RKO (cell line): ENCODE data around the gene ZFAND3.

Experiments
- DNase-seq: peaks from one replicate; pipeline ENCODE4 v3.0.0-alpha.2; 2016; ENCODE audit warnings: low spot score

ZFAND3 gene

DNA sequence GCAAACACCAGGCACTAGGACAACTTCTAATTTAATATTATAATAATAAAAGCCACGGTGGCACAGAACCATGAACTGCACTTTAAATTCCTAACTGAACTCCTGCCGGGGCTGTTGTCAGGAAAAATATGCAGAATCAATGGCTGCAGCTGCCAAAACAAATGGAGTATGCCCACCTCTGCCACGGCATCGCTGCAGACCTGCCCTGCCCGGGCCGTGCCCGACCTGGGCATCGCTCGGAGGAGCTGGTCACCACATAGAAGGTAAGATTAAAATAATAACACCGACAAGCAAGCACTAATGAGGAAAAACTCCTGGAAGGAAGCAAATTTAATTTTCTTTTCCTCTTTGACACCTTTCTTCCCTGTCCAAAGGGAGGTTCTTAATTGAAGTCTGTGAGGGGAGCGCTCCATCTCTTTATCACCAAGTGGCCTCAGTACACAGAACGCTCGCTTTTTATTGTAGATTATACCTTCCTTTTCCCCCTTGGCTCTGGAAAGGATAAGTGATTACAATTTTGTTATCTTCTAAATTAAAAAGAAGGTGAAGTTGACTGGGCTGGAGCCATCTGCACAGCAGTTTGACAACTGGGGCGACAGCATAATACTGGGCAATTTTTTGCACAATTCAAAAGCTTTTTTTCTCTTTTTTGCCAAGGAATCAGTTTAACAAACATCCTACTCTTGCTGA is 351.3 kb downstream of the ZFAND3 start:
- no peak for DNase-seq

DNA sequence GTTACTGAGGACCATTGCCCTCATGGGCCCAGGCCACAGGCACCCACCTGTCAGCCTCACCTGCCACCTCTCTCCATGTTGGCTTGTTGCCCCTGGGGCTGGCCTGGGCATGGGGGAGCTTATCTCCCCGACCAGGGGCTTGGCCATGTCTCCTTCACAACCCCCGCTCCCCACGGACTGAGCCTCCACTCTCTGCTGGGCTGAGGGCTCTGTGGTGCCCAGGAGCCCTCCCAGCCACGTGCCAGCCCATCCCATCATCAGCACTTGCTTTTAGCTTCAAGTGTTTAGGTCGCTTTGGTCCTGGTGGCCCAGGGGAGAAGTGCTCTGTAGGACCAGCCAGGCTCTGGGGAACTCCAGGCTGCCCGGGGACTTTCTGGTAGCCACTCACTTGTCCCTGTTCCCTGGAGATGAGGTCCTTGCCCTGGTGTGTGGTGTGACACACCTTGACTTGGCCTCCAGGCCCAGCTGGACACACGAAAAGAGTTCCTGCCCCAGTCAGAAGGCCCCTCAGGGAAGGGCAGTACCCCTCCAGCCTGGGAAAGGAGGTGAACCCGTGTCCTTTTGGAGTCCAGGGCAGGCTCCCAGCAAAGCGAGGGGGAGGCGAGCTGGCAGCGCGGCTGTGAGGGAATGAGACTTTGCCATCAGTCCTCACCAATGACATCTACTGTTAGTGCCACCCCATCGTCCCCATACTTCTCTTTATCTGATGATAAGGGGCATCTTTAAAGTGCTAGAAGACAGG is 352.6 kb downstream of the ZFAND3 start:
- no peak for DNase-seq

GRCh38 chr6:38172739-38173410 is 353.3 kb downstream of the ZFAND3 start:
- no peak for DNase-seq

GRCh38 chr6:38173909-38174308 is 354.4 kb downstream of the ZFAND3 start:
- no peak for DNase-seq

DNA sequence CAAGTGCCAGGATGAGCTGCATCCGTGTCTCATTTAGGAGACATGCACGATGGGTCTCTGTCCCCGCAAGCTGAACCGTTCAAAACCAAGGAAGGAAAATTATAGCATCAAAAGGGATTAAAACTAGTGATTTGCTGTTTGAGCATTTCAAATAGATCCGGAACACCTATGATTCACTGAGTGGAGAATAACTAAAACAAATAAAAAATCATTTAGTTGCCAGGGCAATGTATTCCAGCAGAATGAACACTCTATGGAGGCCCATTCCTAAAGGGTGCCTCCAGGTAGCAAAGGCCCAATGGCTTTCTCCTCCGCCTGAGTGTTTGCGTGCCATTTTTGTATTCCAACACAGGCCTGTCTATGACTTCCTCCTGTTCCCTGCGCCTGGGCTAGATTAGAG is 354.8 kb downstream of the ZFAND3 start:
- DNase-seq = no peak

DNA sequence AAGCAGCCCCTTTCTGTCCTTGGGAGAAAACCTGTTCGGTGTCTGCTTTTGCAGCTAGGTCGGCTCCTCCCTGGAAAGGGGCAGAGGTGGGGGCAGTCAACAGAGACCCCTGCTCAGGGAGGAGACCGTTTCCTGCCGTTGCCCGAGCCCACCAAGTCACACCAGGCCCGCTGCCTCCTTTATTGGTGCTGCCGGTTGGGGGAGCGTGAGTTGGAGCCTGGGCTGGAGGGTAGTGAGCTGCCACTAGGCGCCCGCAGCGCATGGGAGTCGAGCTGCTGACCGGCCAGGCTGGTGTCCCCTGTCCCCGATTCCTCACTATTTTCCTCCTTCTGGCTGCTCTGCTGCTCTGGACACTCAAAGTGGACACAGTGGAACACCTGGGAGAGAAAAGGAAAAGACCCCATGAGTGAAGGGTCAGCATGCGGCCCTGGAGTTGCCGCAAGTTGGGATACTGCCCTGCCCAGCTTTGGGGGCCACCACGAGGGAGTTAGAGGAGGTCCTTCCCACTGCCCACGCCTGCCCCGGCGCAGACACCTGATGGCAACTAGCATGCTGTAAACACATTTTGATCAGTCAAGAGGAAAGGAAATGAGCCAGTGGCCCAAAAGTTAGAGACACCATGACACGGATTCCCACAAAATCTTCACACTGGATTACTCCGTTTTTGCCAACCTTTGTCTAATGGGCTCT is 355.4 kb downstream of the ZFAND3 start:
- DNase-seq = no peak

GRCh38 chr6:38175786-38176185 is 356.3 kb downstream of the ZFAND3 start:
- DNase-seq = no peak

GRCh38 chr6:38176797-38177751 is 357.5 kb downstream of the ZFAND3 start:
- no peak for DNase-seq

DNA sequence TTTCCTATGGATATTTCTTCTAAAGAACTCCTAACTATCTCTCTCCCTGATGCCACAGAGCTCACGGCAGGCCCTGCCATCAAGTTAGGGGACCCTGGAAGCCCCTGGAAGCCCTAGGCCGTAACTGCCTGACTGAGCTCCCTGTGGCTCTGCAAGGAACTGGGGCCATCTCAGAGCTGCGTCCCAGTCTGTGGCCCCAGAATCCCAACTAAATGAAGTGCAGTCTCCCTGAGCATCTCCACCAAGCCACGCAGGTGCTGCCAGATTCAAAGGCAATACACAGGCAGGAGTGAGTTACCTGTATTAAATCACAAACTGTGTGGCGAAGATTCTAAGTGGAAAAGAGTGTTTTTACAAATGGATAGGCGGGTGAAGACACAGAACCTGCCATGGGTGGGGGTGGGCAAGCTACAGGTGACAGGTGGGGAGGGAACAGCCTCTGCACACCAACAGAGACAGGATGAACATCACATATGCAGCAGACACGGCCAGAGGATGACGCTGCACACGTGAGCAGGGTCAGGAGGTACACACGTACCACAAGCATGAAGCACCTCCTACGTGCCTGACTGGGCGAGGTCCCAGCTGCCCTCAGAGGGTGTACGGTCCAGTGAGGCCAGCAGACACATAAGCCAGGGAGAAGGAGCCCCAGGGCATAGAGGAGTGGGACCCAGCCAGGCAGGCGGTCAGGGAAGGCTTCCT is 358.5 kb downstream of the ZFAND3 start:
- DNase-seq = no peak

DNA sequence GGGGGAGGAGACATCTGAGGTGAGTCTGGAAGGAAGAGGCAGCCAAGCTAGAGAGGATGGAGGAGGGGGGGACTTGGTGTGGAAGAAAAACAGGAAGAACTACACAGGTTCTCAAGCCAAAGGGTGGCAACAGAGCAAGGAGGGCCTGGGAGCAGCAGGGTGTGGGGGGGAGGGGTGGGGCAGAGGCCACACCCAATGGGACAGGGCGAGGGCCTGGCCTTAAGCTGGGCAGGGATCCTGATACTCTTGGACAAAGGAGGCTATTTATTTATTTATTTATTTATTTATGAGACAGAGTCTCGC is 359.0 kb downstream of the ZFAND3 start:
- no peak for DNase-seq

GRCh38 chr6:38179300-38179699 is 359.8 kb downstream of the ZFAND3 start:
- no peak for DNase-seq

GRCh38 chr6:38179794-38180430 is 360.4 kb downstream of the ZFAND3 start:
- no peak for DNase-seq

GRCh38 chr6:38180586-38180985 is 361.1 kb downstream of the ZFAND3 start:
- DNase-seq = no peak

DNA sequence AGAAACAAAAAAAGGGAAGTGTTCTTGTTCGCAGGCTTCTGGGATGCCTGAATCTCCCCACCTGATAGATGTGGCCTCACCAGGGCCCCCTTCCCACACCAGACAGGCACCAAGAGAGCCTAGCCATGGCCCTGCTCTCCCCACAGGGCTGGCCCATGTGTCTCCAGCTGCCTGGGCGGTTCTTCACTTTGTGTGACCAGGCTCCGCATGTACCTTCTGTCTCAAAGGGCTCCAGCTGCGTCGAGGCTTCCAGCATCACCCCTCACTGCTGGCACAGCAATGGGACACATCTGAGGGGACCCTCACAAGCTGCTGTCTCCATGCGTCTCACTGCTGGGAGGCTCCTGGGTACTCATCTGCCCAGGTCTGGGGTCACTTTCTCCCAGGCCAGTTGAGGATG is 362.9 kb downstream of the ZFAND3 start:
- DNase-seq = no peak

DNA sequence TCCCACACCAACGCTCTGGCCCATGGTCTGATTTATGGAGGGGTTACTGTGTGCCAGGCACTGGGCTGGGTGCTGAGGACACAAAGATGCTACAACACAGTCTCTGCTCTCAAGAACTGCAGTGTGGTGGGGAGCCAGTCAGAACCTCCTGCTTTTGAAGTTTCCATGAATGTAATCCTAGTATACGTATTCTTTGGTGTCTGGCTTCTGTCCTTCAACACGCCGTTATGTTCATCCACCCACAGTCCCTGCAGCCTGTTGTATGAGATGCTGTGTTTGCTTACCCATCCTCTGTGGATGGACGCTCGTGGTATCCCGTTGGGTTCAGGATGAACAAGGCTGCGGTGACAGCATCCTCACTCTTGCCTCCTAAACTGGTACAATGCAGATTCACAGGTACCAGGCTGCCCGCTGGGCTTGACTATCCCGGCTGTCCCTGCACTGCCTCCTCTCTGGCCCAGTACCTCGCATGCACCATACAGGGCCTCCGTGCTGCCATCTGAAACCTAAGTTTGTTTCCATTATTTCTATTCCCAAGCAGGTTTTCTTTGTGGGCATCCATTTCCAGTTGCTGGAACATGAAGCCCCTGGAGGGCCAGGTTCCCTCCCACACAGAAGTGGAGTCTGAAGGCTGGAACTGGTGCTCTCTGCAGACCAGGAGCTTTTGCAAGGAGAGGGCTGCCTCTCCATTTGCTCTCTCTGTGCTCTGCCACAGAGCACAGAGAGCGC is 364.5 kb downstream of the ZFAND3 start:
- no peak for DNase-seq

GRCh38 chr6:38184585-38185080 is 365.1 kb downstream of the ZFAND3 start:
- DNase-seq = no peak

GRCh38 chr6:38185244-38185643 is 365.7 kb downstream of the ZFAND3 start:
- no peak for DNase-seq

DNA sequence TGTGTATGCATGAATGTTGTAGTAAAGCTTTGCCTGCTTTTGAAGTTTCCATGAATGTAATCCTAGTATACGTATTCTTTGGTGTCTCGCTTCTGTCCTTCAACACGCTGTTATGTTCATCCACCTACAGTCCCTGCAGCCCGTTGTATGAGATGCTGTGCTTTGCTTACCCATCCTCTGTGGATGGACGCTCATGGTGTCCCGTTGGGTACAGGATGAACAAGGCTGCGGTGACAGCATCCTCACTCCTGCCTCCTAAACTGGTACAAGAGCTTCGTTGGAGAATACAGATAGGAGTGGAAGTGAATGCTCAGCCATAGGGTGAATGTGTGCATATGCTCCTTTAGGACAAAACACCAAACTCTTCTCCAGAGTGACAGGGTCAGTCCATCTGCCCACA is 366.2 kb downstream of the ZFAND3 start:
- no peak for DNase-seq

- DNase-seq = no peak
These were observed 367.8 kb downstream of the ZFAND3 start for GRCh38 chr6:38187325-38187724.
